ENCODE measurements around the gene NFIC.
"Not testable (repeated sequence)": the region's sequence is repeated elsewhere in the genome, so short reads cannot be mapped to it uniquely, and the experiment has no call there.

The NFIC gene

GRCh38 chr19:3370214-3370720, 3.9 kb downstream of the NFIC start:
- FAIRE-seq, result no peak
- no peak for DNase-seq (ENCODE audit: insufficient read length, low spot score)

DNA sequence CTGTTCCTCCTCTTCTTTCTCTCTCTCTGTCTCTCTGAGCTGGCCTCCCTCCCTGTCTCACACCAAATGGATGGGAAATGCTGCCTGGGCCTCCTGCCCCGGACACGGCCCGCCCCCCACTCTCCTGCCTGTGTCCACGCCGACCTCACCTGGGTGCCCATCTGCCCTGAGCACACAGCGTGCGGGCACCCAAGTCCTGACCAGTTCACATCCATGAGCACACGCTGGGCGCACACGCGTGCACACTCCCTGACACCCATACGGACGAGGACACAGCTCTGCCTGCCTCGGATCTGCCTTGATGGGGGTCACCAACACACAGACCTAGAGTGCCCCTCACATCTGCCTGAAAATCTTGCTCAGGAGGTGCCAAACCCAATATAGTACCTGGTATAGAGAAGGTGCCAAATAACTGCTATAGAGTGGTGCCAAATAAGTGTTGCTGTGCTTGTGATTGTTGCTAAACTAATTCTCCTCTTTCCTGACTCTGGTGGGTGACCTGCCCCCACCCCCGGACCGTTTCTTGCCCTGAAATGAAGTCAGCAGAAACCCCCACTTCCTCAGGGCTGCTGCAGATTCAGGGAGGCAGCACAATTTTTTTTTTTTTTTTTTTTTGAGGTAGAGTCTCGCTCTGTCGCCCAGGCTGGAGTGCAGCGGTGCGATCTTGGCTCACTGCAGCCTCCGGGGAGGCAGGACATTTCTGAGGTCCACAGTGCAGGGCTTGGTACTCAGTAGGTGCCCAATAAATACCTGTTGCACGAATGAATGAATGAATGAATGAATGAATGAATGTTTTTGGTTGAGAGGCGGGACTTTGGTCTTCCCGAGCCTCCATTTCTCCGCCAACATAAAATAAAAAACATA, 4.6 kb downstream of the NFIC start:
- DNase-seq (ENCODE audit: insufficient read length, low spot score) (no peak), FAIRE-seq (no peak)

DNA sequence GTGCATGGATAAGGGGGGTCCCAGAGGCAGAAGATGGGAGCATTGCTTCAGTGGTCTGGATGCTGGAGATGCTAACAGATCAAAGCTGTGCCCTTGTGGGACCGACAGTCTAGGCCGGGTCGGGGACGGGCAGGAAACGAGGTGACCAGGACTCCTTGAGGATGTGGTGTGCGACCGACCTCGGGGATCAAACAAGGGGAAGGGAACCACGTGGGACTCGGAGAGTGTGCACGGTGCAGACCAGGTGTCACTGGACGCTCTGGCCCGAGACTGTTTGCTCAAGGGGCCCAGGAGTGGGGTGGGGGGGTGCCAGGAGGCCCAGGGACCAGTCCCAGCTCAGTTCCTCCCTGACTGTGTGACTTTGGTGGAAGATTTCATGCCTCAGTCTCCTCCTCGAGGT, 6.0 kb downstream of the NFIC start:
- no peak for DNase-seq (ENCODE audit: insufficient read length, low spot score)
- no peak for FAIRE-seq

GRCh38 chr19:3373971-3374368, 7.6 kb downstream of the NFIC start:
- FAIRE-seq, result no peak
- DNase-seq (ENCODE audit: insufficient read length, low spot score), result no peak

DNA sequence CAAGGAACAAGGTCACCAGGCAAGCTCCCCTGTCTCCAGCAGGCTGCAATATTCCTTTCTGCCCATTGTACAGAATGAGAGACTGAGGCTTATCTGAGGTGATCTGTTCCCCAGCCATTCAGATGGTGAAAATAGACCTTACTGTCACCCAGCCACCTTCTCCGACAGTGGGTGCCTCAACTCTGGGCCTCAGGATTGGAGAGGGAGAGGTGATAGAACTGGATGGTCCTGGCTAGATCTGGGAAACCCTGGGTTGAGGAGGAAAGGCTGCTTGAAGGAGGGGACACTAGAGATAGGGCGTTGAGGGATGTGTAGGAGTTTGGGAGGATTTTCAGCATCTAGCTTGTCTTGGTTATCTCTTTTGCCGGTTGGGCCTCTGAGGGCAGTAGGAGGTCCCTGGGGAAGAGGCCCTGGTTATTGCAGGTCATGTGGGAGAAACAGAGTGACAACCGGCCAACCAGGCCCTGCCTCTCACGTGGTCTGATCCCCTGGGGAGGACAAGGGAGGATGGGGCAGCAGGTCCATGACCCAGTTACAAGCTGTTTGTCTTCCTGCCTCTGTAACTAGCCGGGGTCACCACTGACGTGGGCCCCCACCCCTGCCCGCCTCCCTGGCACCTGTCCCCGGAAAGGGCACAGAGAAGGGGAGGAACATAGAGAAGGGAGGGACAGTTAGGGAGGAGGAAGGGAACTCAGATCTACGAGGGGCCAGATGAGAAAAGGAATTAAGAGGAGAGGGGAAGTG, 8.2 kb downstream of the NFIC start:
- no peak for FAIRE-seq
- DNase-seq (ENCODE audit: insufficient read length, low spot score), result no peak

DNA sequence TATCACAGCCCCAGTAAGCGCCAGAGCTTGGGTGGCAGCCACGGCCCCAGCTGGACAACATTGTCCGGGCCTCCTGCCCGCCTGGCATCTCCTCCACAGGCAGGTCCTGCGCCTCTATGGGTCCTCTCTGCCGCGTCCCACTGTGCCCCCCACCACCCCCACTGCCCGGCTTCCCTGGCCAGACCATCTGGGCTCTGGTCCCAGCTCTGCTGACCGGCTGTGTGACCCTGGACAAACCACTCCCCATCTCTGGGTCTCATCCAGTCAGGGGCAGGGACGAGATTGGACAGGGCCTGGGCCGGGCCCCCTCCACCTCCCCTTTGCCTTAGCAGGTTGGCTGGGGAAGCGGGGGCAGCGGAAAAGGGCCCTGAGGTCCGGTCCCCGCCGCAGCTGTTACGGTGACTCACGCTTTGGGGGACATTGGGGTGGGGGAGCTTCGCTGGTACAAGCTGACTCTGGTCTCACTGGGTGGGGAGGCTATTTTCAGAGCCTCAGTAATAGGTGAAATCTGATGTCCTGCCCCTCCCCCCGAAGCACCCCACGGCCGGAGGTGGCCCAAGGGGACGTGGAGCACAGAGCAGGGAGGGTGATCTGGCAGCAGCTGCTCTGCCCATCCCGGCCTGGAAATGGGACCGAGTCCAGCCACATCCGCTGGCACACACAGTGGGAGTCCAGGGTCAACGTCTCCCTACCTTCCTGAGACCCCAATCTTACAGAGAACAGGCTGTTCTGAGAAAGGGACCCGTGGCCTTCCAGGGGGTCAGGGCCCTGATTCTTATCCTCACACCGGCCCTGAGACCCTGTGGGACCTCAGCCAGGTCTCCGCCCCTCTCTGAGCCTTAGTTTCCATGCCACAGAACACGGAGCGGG, 9.1 kb downstream of the NFIC start:
- FAIRE-seq, result no peak
- DNase-seq (ENCODE audit: insufficient read length, low spot score), result no peak

DNA sequence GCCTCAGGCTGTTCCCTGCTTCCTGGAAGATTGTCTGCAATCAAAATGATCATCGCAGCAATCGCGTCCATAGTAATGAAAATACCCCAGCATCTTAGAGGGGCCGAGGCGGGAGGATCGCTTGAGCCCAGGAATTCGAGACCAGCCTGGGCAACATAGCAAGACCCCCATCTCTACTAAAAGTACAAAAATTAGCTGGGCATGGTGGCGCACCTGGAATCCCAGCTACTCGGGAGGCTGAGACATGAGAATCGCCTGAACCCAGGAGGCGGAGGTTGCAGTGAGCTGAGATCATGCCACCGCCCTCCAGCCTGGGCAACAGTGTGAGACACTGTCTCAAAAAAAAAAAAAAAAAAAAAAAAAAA, 9.7 kb downstream of the NFIC start:
- not testable (repeated sequence) for DNase-seq (ENCODE audit: insufficient read length, low spot score); FAIRE-seq

- FAIRE-seq (no peak), DNase-seq (ENCODE audit: insufficient read length, low spot score) (no peak)
Observed at GRCh38 chr19:3378352-3379150, 12.2 kb downstream of the NFIC start.

DNA sequence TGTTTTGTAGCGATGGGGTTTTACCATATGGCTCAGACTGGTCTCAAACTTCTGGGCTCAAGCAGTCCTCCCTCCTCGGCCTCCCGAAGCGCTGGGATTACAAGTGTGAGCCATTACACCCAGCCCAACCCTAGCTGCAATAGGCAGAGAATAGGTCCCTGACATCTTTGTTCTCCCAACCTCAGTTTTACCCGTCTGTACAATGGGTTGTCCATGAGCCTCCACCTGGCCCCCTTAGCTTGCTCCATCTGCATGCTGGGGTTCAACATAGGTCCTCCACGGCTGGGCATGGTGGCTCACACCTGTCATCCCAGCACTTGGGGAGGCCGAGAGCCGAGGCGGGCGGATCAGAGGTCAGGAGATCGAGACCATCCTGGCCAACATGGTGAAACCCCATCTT, 14.4 kb downstream of the NFIC start:
- FAIRE-seq (no peak), DNase-seq (ENCODE audit: insufficient read length, low spot score) (no peak)

DNA sequence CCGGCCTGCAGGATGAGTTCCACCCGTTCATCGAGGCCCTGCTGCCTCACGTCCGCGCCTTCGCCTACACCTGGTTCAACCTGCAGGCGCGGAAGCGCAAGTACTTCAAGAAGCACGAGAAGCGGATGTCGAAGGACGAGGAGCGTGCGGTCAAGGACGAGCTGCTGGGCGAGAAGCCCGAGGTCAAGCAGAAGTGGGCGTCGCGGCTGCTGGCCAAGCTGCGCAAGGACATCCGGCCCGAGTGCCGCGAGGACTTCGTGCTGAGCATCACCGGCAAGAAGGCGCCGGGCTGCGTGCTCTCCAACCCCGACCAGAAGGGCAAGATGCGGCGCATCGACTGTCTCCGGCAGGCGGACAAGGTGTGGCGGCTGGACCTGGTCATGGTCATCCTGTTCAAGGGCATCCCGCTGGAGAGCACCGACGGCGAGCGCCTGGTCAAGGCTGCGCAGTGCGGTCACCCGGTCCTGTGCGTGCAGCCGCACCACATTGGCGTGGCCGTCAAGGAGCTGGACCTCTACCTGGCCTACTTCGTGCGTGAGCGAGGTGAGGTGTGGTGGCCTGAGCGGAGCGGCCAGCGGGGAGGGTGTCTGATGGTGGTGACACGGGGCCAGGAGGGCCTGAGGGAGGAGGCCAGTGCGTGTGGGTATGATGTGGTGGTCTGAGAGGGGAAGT, 15.5 kb downstream of the NFIC start:
- DNase-seq (ENCODE audit: insufficient read length, low spot score) (no peak), FAIRE-seq (no peak)

DNA sequence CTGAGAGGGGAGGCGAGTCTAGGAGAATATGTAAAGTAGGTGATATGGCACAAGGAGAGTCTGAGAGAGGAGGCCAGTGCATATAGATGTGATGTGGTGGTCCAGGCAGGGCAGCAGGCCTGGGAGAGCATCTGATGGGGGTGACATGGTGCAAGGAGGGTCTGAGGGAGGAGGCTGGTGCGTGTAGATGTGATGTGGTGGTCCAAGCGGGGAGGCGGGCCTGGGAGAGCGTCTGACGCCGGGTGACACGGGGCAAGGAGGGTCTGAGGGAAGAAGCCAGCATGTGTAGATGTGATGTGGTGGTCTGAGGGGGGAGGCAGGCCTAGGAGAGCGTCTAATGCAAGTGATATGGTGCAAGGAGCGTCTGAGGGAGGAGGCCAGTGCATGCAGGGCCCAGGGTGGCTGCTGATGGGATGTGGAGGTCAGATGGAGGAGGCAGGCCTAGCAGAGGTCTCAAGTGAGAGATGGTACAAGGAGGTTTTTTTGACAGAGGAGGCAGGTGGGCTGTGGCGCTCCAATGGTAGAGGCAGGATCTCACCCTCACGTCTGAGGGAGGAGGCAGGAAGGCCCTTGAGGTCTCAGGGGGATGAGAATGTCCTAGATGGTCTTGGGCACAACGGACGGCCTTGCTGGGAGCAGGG, 16.2 kb downstream of the NFIC start:
- no peak for DNase-seq (ENCODE audit: insufficient read length, low spot score)
- FAIRE-seq, result no peak

DNA sequence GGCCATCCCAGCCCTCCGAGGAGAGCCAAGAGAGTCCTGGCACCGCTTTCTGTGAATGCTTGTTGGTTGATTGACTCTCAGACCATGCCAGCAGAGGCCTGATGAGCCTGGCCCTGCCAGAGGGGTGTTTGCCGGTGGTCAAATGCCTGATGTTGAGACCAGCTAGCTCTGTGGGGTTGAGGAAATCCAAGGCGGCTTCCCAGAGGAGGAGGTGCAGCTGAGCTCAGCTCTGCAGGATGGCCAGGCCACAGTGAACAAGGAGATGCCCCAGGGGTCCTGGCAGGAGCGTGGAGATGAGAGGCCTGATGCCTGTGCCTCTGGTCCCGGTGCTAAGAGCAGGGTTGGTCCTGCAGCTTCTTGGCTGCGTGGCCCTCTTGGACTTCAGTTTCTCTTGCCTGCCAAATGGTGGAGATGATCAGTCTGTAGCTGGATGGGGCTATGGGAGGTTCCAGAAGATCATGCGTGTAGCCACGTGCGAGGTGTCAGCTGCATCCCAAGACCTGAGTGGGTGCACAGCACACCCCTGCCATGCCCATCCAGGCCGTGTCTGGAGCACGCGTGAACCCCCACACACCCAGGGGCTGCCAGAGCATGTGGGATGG, 16.8 kb downstream of the NFIC start:
- FAIRE-seq, result no peak
- DNase-seq (ENCODE audit: insufficient read length, low spot score), result no peak

GRCh38 chr19:3386447-3387234, 20.3 kb downstream of the NFIC start:
- no peak for DNase-seq (ENCODE audit: insufficient read length, low spot score)

GRCh38 chr19:3387645-3388589, 21.5 kb downstream of the NFIC start:
- FAIRE-seq (no peak), DNase-seq (ENCODE audit: insufficient read length, low spot score) (no peak)

More at GRCh38 chr19:3386447-3387234, 20.3 kb downstream of the NFIC start:
- no peak for FAIRE-seq

- DNase-seq (ENCODE audit: insufficient read length, low spot score), result no peak
- no peak for FAIRE-seq
Observed at GRCh38 chr19:3389446-3389778, 23.0 kb downstream of the NFIC start.

DNA sequence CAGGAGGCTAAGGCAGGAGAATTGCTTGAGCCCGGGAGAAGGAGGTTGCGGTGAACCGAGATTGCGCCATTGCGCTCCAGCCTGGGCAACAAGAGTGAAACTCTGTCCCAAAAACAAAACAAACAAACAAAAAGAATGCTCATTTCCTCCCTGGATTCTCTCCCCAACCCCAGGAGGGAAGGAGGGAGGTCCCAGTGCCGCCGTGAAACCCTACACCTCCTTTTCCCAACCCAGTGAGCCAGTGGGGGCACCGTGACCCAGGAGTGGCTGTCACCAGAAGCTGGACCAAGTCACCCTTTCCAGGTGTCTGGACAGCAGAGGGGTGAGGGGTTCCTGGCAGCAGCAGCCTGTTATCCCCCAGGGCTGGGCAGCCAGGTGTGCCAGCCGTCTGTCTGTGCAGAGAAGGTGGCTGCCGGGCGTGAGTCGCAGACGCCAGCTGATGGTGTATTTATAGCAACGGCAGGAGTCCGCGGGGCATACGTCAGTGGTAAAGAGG, 23.5 kb downstream of the NFIC start:
- FAIRE-seq, result no peak
- no peak for DNase-seq (ENCODE audit: insufficient read length, low spot score)

DNA sequence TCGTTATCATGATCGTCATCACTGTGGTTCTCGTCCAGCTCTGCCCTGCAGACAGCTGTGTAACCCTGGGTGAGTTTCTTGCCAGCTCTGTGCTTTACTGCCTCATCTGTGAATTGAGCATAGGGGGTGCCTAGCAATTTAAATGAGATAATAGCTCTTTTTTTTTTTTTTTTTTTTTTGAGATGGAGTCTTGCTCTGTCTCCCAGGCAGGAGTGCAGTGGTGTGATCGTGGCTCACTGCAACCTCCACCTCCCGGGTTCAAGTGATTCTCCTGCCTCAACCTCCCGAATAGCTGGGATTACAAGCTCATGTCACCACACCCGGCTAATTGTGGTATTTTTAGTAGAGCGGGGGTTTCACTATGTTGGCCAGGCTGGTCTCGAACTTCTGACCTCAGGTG, 25.5 kb downstream of the NFIC start:
- not testable (repeated sequence) for DNase-seq (ENCODE audit: insufficient read length, low spot score)

More for the DNA sequence above, 25.5 kb downstream of the NFIC start:
- not testable (repeated sequence) for FAIRE-seq

Measured in HTR-8/SVneo (cell line).